GM19023 (cell line): ENCODE measurements around the gene ZIK1.

Experiments used
- ATAC-seq: cut with Tn5 transposase; IDR thresholded peaks from one replicate; pipeline ENCODE4 v1.9.1; 2021; ENCODE audit warnings: mild to moderate bottlenecking, moderate library complexity; ENCODE audit not compliant: unreplicated experiment

ZIK1 gene

DNA sequence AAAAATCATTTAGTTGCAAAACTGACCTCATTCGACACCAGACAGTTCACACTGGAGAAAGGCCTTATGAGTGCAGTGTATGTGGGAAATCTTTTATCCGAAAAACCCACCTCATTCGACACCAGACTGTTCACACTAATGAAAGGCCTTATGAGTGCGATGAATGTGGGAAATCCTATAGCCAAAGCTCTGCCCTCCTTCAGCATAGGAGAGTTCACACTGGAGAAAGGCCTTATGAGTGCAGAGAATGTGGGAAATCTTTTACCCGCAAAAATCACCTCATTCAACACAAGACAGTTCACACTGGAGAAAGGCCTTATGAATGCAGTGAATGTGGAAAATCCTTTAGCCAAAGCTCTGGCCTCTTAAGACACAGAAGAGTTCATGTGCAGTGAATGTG lies 23.0 kb downstream of the ZIK1 start:
- ATAC-seq, result no peak

DNA sequence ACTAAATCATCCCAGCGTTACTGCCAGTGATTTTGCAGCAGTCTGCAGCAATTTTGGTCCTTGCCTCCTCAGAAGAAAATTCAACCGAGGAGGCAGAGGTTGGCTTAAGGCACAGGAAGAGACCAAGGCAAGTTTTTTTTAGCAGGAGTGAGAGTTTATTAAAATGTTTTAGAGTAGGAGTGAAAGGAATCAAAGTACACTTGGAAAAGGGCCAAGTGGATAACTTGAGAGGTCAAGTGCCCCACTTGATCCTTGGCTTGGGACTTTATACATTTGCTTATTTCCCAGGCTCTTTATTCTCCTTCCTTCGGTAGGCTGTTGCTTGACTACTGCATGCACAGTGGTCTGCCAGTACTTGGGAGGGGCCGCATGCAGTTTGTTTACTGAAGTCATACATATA lies 27.2 kb downstream of the ZIK1 start:
- ATAC-seq, result no peak

DNA sequence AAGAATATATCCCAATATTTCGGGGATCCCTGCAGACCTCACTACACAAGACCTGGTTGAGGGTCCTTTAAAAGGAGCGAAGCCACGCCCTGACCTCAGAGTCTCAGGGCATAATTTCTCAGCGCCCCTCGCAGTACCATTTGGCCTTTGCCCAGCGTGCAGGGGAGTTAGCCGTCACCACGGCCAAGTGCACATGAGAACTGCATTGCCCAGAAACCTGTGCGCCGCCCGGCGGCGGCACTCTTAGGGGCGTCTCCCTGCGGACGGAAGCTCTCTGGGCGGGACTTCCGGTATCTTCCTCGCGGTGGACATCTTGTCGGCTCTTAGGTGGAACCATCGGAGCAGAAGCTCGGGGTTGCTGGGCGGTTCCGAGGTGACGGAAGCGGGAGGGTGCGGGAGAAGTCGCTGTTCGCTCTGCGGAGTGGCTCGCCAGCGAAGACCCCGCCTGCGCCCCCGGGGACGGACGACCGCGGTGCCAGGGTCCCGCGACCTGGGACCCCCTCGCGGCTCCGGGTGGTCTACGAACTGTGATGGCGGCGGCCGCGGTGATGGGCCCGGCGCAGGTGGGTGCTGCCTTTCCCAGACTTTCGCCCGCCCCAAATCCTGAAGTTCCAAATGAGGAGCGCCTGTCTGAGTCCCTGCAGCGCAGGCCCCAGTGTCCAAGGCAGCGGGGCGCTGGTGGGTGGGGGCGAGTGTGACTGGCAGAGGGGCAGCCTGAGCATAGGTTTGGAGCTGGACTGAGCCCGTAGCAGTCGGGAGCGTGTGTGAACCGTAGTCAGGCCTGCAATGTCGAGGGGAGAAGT lies 30.2 kb downstream of the ZIK1 start, which contains the start of gene ZNF134:
ZNF134 (plus strand) TSS at position 302 of the 803 bp plus-strand sequence. CDS start 5,227 bp downstream, outside the sequence.
- ATAC-seq, result peak; percentile 91

DNA sequence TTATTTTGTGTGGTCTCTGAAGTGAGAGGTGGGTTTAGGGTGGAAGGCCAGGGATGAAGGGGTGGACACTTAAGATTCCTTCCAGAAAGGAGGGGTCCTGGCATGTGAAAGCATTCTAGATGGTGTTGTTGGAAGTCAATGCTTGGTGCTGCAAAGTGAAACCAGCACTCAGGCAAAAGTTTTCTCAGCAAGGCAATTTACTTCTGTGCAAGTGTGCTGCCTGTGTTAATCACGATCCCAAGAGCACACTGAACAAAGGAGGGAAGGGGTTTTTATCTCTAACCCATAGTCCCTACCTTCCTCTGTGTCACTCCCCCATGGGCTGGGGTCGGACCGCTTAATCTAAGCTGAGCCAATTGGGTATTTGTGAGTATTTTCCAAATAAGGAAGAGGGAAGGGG lies 31.4 kb downstream of the ZIK1 start:
- no peak for ATAC-seq

DNA sequence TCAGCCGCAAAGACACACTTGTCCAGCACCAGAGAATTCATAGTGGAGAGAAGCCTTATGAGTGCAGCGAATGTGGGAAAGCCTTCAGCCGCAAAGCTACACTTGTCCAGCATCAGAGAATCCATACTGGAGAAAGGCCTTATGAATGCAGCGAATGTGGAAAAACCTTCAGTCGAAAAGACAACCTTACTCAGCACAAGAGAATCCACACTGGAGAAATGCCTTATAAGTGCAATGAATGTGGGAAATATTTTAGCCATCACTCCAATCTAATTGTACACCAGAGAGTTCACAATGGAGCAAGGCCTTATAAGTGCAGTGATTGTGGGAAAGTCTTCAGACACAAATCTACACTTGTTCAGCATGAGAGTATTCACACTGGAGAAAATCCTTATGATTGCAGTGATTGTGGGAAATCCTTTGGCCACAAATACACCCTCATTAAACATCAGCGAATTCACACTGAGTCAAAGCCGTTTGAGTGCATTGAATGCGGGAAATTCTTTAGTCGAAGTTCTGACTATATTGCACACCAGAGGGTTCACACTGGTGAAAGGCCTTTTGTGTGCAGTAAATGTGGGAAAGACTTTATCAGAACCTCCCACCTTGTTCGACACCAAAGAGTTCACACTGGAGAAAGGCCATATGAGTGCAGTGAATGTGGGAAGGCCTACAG lies 36.9 kb downstream of the ZIK1 start:
- ATAC-seq, result no peak

DNA sequence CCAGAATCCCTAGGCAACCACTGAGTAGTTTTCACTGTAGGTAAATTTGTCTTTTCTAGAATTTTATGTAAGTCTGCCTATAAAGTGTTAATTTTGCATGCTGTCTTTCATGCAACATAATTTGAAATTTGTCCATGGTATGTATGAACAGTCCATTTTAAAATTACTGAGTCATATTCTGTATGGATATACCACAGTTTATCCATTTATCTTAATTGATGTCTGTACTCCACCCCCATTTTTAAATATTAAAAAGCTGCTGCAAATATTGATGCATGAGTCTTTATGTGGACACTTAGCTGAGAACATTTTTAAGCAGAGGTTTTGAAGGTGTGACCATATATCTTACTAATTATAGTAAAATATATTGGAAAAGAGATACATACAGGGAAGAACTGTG lies 39.1 kb downstream of the ZIK1 start:
- ATAC-seq, result no peak

DNA sequence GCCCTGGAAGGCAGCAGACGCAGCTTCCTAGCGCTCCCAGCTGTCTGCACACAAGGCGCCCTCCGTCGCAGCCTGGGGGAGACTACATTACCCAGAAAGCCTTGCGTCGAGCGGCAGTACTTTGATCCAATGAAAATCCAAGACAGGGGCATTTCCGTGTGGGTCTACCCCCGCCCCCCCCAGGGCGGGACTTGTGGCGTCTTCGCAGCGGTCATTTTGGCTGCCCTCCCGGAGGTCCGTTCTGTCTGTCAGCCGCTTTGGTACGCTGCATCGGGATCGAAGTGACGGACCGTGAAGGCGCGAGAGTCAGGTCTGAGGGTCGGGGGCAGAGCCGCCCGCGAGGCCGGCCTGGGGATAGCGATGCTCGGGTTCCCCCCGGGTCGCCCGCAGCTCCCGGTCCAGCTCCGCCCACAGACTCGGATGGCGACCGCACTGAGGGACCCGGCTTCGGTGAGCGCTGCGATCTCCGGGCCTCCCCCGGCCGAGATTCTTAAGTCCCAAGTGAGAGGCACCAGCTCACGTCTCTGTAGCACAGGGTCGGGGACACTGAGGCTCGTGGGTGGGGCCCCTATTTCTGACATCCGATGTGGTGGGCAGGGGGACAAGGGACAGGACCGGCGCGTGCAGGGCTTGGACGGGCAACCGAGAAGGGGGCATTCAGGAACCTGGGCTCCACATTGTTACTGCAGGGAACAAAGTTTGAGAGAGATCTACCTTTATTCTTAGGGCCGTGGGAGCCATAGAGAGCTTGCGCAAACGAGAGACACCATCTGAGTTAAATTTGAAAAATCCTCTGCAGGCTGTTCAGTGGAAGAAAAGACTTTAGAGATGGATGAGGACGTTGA lies 49.3 kb downstream of the ZIK1 start, which contains the start of gene ZNF211:
ZNF211 (plus strand) TSS at position 182 of the 845 bp plus-strand sequence; CDS start at position 361, 179 bp downstream.
- ATAC-seq, result peak; percentile 94

DNA sequence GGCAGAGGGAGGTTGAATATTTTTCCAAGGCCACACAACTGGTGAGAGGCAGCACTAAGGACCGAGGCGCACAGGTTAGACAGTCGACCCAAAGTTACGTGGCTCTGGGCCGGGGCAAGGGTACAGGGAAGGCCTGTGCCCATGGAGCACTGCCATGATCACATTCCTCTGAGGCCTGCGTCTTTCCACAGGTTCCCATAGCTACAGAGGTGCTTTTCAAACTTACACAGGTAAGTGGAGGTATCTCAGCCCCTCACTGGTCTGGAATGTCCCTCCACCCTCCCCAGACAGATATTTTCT lies 49.8 kb downstream of the ZIK1 start:
- no peak for ATAC-seq

DNA sequence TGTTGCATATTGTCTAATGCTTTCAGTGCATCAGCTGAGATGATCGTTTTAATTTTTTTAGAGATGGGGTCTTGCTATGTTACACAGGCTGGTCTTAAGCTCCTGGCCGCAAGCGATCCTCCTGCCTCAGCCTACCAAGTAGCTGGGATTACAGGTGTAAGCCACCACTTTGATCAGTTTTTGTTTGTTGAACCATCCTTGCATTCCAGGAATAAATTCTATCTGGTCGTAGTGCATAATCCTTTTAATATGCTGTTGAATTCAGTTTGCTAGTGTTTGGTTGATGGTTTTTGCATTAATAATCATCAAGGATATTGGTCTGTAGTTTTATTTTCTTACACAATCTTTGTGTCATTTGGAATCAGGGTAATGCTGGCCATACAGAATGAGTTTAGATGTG lies 53.4 kb downstream of the ZIK1 start:
- no peak for ATAC-seq

DNA sequence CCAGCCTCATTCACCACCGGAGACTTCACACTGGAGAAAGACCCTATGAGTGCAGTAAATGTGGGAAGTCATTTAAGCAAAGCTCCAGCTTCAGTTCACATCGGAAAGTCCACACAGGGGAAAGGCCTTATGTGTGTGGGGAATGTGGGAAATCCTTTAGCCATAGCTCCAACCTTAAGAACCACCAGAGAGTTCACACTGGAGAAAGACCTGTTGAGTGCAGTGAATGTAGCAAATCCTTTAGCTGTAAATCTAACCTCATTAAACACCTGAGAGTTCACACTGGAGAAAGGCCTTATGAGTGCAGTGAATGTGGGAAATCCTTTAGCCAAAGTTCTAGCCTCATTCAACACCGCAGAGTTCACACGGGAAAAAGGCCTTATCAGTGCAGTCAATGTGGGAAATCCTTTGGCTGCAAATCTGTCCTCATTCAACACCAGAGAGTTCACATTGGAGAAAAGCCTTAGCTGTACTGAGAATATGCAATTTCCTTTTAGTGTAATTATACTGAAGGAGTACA lies 57.8 kb downstream of the ZIK1 start:
- no peak for ATAC-seq

DNA sequence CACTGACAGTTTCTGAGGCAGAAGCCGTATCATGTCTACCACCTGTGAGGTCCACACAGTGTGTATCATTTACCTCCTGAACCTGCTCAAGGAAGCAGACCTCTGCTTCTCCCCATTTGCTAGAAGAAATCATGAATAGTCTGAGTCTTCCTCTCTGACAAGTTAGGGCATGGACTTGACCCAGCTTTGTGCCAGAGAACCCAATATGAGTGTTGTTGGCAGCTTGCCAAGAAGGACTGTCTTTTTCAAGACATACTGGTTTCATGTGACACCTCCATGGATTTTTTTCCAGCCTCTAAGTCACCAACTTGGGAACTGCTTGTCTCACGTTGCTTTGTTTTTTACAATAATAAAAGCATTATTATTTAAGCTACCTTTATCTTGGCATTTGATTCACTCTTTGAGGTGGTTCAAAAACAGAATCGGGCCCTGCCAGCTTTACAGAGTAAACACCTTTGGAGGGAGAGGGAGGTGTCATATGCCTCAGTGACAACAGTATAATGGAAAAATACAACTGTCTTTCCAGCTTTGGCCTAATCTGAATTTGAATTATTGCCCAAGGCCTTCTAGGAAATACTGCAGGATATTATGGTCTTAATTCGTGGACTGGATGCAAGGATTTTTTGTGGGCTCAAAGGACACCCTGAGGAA lies 58.6 kb downstream of the ZIK1 start:
- no peak for ATAC-seq
